Right atrium auricular region (tissue), 2 donors: ENCODE measurements around the gene OSBPL3. TPM values are rescaled to one million over a fixed set of nuclear protein-coding genes. Genes with fewer than 3 reads are reported as not detected.

ENCODE experiments used
- DNase-seq: peaks from one replicate; pipeline ENCODE4 v3.0.0-alpha.2; 2019; ENCODE audit warnings: low spot score
- H3K27ac ChIP-seq, 2 donors: fragments of 200-600 bp; sonication (generic); 1 replicate in 1 of 2; 2 replicates in 1 of 2; pipeline ENCODE4 v1.5.1; 2016 to 2019
- H3K27me3 ChIP-seq, 2 donors: fragments of 200-600 bp; sonication (generic); one replicate each; pipeline versions ENCODE4 v1.5.1 to v1.6.0; 2017 to 2019
- H3K36me3 ChIP-seq: fragments of 200-600 bp; sonication (generic); one replicate; pipeline ENCODE4 v1.5.1; 2016
- H3K4me1 ChIP-seq, 2 donors: fragments of 200-600 bp; sonication (generic); one replicate each; pipeline versions ENCODE4 v1.5.1 to v1.6.0; 2017 to 2019
- H3K4me3 ChIP-seq, 2 donors: fragments of 200-600 bp; sonication (generic); 1 replicate in 1 of 2; 2 replicates in 1 of 2; pipeline ENCODE4 v1.5.1; 2017 to 2019; ENCODE audit warnings: mild to moderate bottlenecking in 1 of 2, moderate library complexity in 1 of 2
- H3K9me3 ChIP-seq, 2 donors: fragments of 200-600 bp; sonication (generic); one replicate each; pipeline ENCODE4 v1.5.1; 2019
- total RNA-seq, 2 donors: library from RNA; depleted of rRNA; stranded (reverse); fragments of >200 nt; gene quantifications; one replicate each; pipeline ENCODE4 v1.1.0, GENCODE V29; 2016
- TF ChIP-seq, protein P1 (sequence below), 2 donors: fragments of 200-600 bp; sonication (generic); IDR thresholded peaks; one replicate each; pipeline ENCODE4 v1.5.1; 2019; ENCODE audit warnings: antibody characterized with exemption in 2 of 2

OSBPL3 gene
- total RNA-seq, 2 donors from 2014 or later = 4.8 to 6.7 TPM

DNA sequence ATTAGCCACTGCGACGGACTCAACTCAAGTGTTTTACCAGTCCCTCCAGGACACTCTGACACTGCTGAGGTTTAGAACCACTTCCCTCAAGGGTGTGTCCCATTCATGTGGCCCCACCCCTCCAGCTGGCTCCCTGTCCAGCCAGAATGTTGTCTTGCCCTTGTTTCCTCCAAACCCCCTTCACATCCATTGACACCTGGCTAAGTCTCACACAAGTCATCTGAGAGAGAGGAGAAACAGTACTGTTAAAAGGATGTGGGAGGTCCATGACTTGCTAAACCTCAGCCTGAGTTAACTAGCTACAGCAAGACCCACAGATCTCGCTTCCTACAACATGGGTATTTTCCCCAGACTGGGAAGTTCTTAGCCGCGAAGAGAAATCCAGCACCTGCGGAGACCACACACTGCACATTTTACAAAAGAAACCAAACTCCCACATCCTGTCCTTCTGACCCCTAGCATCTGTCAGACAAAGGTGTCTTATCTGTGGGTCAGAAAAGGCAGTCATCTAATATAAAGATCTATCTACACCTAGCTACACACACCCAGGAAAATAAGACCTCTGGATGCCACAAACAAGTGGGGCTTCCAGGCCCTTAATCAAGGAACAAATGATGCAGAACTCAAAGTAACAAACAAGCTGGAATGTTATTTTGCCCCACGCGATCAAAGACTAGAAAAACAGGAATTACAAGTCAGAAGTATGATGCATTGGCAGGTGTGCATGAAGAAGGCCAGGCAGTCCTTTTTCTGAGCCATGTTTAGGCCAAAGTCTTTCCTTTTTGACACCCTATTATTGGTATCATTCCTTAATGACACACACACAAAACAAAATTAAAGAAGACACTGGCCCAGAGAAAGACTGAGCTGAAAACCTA is 13.9 kb downstream of the OSBPL3 start:
- H3K27ac ChIP-seq = no peak overlapping the region
- no peaks in the 10 kb centered on the region for H3K36me3 ChIP-seq
- H3K27me3 ChIP-seq = no peaks in the 10 kb centered on the region
- TF ChIP-seq, protein P1, sequence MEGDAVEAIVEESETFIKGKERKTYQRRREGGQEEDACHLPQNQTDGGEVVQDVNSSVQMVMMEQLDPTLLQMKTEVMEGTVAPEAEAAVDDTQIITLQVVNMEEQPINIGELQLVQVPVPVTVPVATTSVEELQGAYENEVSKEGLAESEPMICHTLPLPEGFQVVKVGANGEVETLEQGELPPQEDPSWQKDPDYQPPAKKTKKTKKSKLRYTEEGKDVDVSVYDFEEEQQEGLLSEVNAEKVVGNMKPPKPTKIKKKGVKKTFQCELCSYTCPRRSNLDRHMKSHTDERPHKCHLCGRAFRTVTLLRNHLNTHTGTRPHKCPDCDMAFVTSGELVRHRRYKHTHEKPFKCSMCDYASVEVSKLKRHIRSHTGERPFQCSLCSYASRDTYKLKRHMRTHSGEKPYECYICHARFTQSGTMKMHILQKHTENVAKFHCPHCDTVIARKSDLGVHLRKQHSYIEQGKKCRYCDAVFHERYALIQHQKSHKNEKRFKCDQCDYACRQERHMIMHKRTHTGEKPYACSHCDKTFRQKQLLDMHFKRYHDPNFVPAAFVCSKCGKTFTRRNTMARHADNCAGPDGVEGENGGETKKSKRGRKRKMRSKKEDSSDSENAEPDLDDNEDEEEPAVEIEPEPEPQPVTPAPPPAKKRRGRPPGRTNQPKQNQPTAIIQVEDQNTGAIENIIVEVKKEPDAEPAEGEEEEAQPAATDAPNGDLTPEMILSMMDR (IDR thresholded peaks at IDR 0.05) = no peak
- H3K4me3 ChIP-seq = no peak overlapping the region
- DNase-seq = no peak
- H3K9me3 ChIP-seq = no peaks in the 10 kb centered on the region
- no peaks in the 10 kb centered on the region for H3K4me1 ChIP-seq

DNA sequence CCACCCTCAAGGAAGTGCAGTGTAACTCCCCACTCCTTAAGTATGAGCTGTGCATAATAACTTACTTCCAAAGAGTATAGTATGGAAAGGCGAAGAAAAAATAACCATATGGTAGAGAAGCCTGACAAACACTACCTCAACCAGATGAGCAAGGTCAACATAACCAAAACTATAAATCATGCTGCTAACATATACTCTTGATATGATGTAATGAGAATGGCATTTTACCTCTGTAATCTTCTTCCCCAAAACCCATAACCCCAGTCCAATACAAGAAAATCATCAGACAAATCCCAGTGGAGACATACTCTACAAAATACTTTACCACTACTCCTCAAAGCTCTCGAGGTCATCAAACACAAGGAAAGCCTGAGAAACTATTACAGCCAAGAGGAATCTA is 15.8 kb downstream of the OSBPL3 start:
- DNase-seq = no peak
- TF ChIP-seq, protein P1 (IDR thresholded peaks at IDR 0.05) = no peak
- no peaks in the 10 kb centered on the region for H3K9me3 ChIP-seq
- H3K4me1 ChIP-seq = no peaks in the 10 kb centered on the region
- no peak overlapping the region for H3K4me3 ChIP-seq
- H3K27me3 ChIP-seq = no peaks in the 10 kb centered on the region
- no peaks in the 10 kb centered on the region for H3K36me3 ChIP-seq
- no peak overlapping the region for H3K27ac ChIP-seq

DNA sequence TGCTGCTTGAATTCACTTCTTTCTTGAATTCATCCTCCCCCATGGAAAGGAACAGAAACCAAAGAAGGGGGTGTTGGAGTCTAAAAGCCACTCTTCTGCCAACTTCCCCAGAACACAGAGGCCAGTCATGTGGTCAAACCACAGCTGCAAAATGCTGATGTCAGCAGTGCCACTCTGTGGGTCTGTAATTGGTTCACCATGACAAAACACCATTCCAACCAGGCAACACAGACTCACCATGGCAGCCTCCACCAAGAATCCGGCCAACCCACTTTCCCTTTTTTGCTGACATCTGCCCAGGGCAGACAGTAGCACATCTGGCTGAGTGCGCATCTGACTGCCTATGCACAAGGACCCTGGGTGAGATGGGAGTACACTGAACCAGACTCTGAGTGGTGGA is 16.8 kb downstream of the OSBPL3 start:
- Histone ChIP-seq H3K4me3 (no peak overlapping the region), H3K36me3 (no peaks in the 10 kb centered on the region)
- peak; percentile 65 for DNase-seq

DNA sequence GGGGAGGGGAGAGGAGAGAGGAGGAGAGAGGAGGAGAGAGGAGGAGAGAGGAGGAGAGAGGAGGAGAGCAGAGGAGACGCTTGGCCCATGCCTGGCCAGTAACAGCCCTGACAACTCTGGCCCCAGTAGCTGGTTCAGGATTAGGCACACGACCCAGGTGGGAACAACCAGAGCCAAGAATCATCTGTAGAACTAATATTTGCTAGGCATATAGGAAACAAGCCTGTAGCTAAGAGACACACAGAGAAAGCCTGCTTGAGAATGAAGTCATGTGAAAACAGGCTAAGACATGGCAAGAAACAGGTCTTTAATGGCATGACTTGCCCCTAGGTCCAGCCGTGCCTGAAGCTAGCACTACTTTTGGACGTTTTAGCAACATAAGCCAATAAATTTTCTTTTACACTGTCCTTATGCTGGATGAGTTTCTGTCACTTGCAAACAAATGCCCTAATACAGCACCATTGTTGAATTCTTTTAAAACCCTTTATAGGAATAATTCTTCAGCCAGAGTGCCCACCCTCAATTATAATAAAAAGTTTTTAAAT is 17.5 kb downstream of the OSBPL3 start:
- H3K27me3 ChIP-seq = no peaks in the 10 kb centered on the region
- no peak overlapping the region for H3K4me3 ChIP-seq
- H3K4me1 ChIP-seq = no peaks in the 10 kb centered on the region
- no peak for DNase-seq
- no peaks in the 10 kb centered on the region for H3K36me3 ChIP-seq
- TF ChIP-seq, protein P1 (IDR thresholded peaks at IDR 0.05) = no peak
- H3K9me3 ChIP-seq = no peaks in the 10 kb centered on the region
- H3K27ac ChIP-seq = no peak overlapping the region

More for the DNA sequence above, 16.8 kb downstream of the OSBPL3 start:
- no peaks in the 10 kb centered on the region for H3K9me3 ChIP-seq
- no peaks in the 10 kb centered on the region for H3K4me1 ChIP-seq
- H3K27me3 ChIP-seq = no peaks in the 10 kb centered on the region
- no peak overlapping the region for H3K27ac ChIP-seq
- TF ChIP-seq, protein P1 (IDR thresholded peaks at IDR 0.05) = no peak

DNA sequence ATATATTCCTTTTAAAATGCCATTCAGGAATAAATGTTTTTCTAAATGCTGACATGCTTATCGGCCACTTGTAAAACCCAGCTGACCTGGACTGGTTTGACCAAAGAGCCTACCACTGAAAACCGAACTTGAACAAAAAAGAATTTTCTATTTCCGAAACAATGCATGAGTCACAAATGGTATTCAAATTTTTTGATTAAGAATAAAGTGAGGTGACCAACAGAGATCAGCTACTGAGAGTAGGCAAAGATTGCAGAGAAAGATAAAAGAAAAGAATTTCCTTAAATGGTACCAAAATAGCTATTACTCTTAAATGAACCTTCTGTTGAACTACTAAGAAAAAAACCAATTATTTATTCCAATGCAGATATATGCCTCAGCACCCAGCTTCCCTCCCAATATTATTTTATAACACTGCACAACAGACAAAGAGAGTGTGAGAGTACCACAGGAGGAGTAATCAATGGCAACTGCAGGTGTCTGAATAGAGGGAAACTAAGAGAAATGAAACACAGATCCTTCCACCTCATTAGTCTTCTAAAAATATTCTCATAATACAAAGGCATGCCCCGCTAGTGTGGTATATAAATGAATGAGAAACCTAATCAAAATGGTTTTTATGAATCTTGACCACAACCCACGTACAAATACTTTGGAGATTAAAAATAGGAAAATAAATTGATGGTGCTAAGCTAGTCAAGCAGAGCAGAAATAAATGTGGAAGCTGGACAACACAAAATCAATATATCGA is 20.1 kb downstream of the OSBPL3 start:
- Histone ChIP-seq H3K9me3 (no peaks in the 10 kb centered on the region), H3K27ac (no peak overlapping the region), H3K27me3 (no peaks in the 10 kb centered on the region), H3K36me3 (no peaks in the 10 kb centered on the region), H3K4me3 (no peak overlapping the region), H3K4me1 (no peaks in the 10 kb centered on the region)
- DNase-seq = no peak
- TF ChIP-seq, protein P1 (IDR thresholded peaks at IDR 0.05) = no peak
